Smooth muscle cell of the umbilical artery (primary cell): ENCODE measurements around the gene NUP43. TPM values are rescaled to one million over a fixed set of nuclear protein-coding genes. Genes with fewer than 3 reads are reported as not detected.

Source experiments
- total RNA-seq: library from RNA; depleted of rRNA; stranded (reverse); fragments of >200 nt; gene quantifications from 2 replicates; pipeline ENCODE4 v1.2.3, GENCODE V29; 2014

The NUP43 gene, protein sequence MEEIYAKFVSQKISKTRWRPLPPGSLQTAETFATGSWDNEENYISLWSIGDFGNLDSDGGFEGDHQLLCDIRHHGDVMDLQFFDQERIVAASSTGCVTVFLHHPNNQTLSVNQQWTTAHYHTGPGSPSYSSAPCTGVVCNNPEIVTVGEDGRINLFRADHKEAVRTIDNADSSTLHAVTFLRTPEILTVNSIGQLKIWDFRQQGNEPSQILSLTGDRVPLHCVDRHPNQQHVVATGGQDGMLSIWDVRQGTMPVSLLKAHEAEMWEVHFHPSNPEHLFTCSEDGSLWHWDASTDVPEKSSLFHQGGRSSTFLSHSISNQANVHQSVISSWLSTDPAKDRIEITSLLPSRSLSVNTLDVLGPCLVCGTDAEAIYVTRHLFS
- total RNA-seq = 15.7 and 25.7 TPM in 2 replicates

DNA sequence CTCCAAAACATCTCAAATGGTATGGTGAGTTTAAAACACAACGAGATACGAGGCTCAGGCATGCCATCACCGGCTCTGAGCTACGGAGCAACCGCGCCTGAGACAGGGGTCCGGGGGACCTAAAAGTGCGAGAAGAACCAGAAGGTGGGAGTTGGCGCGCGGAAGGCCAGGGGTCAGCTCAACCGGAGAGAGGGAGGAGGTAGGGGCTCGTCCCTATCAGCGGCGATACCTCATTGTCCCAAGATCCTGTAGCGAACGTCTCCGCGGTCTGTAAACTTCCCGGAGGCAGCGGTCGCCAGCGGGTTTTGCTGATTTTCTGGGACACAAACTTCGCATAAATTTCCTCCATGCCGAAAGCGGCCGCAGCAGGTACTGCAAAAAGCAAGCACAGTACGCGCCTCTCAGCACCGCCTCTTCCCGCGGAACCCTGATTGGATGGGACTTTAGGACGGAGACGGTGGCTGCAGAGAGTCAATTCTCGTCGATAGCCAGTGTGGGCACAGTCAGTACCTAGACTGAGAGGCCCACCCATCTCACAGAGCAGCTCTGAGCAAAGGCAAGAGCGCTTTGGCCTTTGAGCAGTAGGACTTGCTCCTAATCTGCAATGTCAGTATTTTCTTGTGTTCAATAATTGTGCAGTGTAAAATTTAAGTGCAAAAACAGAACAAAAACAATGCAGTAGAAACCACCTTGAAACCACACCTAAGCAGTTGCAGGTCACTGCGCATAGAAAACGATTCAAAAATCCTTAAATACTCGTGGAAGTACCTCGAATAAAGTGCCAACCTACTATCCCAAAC, at the start of gene NUP43:
TSS of gene NUP43 (minus strand) at position 383 of the 800 bp plus-strand sequence. CDS start at position 349, 34 bp downstream.

GRCh38 chr6:149749594-149750135, 3.3 kb upstream of the NUP43 start, which contains the start of gene PCMT1:
PCMT1 (plus strand) TSS chr6:149749741; CDS start chr6:149749902, 161 bp downstream.

DNA sequence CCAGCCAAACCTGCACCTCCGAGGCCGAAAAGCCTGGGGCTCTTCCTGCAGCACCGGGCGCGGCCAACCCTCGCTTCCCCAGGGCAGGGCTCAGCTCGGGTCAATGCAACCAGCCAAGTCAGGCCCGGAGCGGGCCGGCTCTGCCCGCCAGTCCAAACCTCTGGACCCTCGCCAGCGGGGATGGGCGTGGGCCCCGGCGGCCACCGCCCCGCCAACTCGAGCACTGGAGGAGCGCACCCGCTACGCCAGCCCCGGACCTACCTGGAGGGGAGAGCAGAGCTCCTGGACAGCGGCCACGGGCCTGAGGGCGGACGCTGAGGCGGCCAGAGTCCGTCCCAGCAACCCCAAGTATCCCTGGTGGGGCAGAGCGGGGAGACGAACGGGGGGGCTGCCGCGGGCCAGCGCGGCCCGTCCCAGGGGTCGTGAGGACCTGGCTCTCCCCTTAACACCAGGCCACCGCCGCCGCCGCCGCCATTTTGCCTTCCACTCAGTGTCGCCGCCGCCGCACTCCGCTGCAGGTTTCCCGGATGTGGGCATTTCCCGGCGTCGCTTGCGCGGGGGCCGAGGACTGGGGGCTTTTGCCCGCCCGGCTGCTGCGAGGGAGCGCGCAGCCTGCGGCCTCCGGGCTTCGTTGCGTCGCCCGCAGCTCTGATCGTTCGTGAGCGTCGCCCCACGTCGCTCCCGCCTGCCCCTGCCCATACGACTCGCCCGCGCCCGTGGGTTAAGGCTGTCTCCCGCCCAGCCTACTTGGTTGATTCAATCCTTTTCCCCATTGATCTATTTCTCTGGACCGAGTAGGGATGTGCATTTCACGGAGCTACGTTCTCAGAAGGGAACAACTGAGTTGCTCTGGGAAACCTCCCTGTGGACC, 28.5 kb downstream of the NUP43 start, which contains the start of gene LATS1:
TSS of gene LATS1 (minus strand) at position 514 of the 871 bp plus-strand sequence. CDS start 15,975 bp downstream, outside the sequence.

Other genes starting within 250 kb of the NUP43 start
- gene PPIL4, start 200.5 kb downstream of the NUP43 start, total RNA-seq = 45.1 and 54.9 TPM in 2 replicates
- gene GINM1, start 180.2 kb downstream of the NUP43 start, total RNA-seq = 69.0 and 92.1 TPM in 2 replicates
- 32.5 and 38.9 TPM in 2 replicates for gene KATNA1, start 97.8 kb downstream of the NUP43 start, total RNA-seq
- gene LATS1, start 28.4 kb downstream of the NUP43 start, total RNA-seq = 9.8 and 12.7 TPM in 2 replicates
- 108 and 161 TPM in 2 replicates for gene PCMT1, start 3.2 kb upstream of the NUP43 start, total RNA-seq
- 119 and 130 TPM in 2 replicates for gene LRP11, start 117.8 kb upstream of the NUP43 start, total RNA-seq
- gene RAET1E, start 151.6 kb upstream of the NUP43 start, total RNA-seq = 0.14 TPM in 1 of 2 replicates, not detected in the other
- gene RAET1G, start 176.6 kb upstream of the NUP43 start, total RNA-seq = 0.55 and 1.8 TPM in 2 replicates
- 12.4 and 13.7 TPM in 2 replicates for gene ULBP2, start 195.5 kb upstream of the NUP43 start, total RNA-seq
- gene ULBP1, start 217.4 kb upstream of the NUP43 start, total RNA-seq = under 0.01 and 0.09 TPM in 2 replicates